ENCODE measurements around the gene PTMA. TPM values are rescaled to one million over a fixed set of nuclear protein-coding genes. Genes with fewer than 3 reads are reported as not detected.

The PTMA gene
- total and polyA plus RNA-seq, 2 of the 4 experiments (the other 2 are of a cell fraction) = 380 to 742 TPM

DNA sequence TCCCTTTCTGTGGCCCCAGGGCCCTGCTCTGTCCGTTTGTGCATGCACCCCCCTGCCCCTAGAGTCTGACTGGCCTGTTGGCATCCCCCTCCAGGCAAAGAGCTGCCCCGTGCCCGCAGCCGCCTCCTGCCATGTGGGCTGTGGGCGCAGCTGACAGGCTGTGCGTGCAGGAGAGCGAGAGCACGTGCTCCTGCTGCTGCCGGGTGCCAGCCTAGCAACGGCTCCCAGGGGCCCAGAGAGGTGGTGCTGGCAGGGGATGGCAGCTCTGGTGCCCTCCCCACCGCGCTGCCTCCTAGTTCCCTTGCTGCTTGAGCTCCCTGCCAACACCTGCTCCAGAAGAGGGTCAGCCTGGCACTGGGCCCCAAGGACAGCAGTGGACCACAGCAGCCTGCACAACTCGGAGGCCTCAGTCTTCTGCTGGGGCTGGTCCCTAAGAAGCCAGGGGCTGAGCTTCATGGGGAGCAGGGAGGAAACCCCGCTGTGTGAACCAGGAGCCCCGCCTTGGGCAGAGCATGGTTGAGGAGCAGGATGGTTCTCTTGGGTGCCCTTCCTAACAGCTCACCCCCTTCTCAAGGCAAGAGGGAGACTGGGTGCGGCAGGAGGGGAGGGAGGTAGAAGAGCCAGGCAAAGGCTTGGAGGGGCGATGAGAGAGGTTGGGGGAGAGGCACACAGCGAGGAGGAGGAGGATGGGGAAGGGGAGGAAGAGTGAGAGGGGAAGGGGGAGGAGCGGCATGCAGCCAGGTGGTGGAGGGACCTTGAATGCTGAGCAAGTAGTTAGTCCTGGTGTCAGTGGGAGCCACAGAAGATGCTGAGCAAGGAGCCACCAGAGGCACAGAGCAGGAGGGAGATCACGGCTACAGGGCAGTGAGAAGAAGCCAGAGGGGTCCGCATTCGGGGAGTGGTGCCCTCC lies 23.8 kb upstream of the PTMA start:
- Histone ChIP-seq H4K5ac (ENCODE audit: low read depth, low read length) (no peak overlapping the region), H2BK5ac (ENCODE audit: low read depth, low read length, poor library complexity, severe bottlenecking) (no peak overlapping the region), H3K23ac (ENCODE audit: low read depth, low read length) (no peak overlapping the region), H4K8ac (ENCODE audit: low read depth in 2 of 2, low read length in 2 of 2) (no peak overlapping the region), H3K56ac (ENCODE audit: extremely low read depth, insufficient read depth, low read length) (no peak overlapping the region), H2BK120ac (ENCODE audit: low read depth, low read length) (no peak overlapping the region), H3K9me1 (ENCODE audit: insufficient read depth, low read length) (no peaks in the 10 kb centered on the region), H2BK20ac (ENCODE audit: low read depth, low read length) (no peak overlapping the region), H3K79me1 (ENCODE audit: low read depth in 1 of 2, low read length in 2 of 2) (peaks cover 2 to 16% of the 10 kb centered on the region in 2 experiments; a peak in 3 of 4 replicates), H3K9ac (ENCODE audit: low read depth, low read length) (no peak overlapping the region), H3K4me2 (ENCODE audit: low read depth, low read length) (no peak overlapping the region), H3K27me3 (ENCODE audit: control insufficient read depth, insufficient read depth, low read length) (no peaks in the 10 kb centered on the region), H3K36me3 (ENCODE audit: control insufficient read depth, insufficient read depth, low read length) (no peaks in the 10 kb centered on the region), H2AFZ (replicated peaks; ENCODE audit: low read length, poor library complexity) (no peak overlapping the region), H3K4ac (ENCODE audit: low read depth, low read length) (no peak overlapping the region), H3K9me3 (ENCODE audit: control insufficient read depth, insufficient read depth, low read length) (no peaks in the 10 kb centered on the region), H2AK5ac (ENCODE audit: low read depth, low read length) (no peak overlapping the region), H3K27ac (ENCODE audit: insufficient read depth, low read length) (no peak overlapping the region), H3K4me3 (ENCODE audit: insufficient read depth, low read depth, low read length) (no peak overlapping the region), H4K91ac (ENCODE audit: insufficient read depth, low read depth, low read length) (no peak overlapping the region), H2BK15ac (ENCODE audit: low read depth, low read length) (no peak overlapping the region), H3K14ac (replicated peaks; ENCODE audit: low read depth, low read length) (no peak overlapping the region), H4K20me1 (ENCODE audit: insufficient read depth, low read length) (no peaks in the 10 kb centered on the region), H3K4me1 (ENCODE audit: control insufficient read depth, insufficient read depth, low read length) (peaks cover 5% of the 10 kb centered on the region), H2AK9ac (replicated peaks; ENCODE audit: low read depth, low read length, poor library complexity) (no peak overlapping the region), H3K18ac (ENCODE audit: low read depth, low read length) (no peak overlapping the region)
- DNase-seq (no peak), ATAC-seq (ENCODE audit: low read depth) (no peak)
- intact Hi-C loops (cut with micrococcal nuclease) = no loop called here
- no TSS peak for BruUV-seq (replicated peaks)
- ChIA-PET POLR2A (ENCODE audit: unreplicated experiment) (no interaction called here), CTCF (interaction anchor here (1.3 to 1.4 kb wide), 2 partner anchors 9 to 30 kb away, joined by 3 to 9 read pairs; no protein-coding TSS in a partner anchor)
- in situ Hi-C loops (cut with MboI; ENCODE audit: low sequenced_read_pairs) = no loop called here
- dilution Hi-C loops (cut with HindIII; ENCODE audit: low sequenced_read_pairs, unreplicated experiment) = no loop called here
- 78% methylated on average over 9 of the region's 22 CpGs; no CpG with 5 or more reads in 1 of the 2 experiments for WGBS, 2 experiments (ENCODE audit: extremely low coverage in 2 of 2, insufficient read length in 1 of 2)
- TF ChIP-seq MAFK (IDR thresholded peaks at IDR 0.05; ENCODE audit: low read depth, low read length) = no peak
- no peak for TF ChIP-seq FOS (IDR thresholded peaks at IDR 0.05; ENCODE audit: low read depth, low read length)
- no peak for TF ChIP-seq MXI1 (IDR thresholded peaks at IDR 0.05; ENCODE audit: borderline replicate concordance, low read depth, low read length)
- no peak for TF ChIP-seq SMC3 (IDR thresholded peaks at IDR 0.05; ENCODE audit: low read depth, low read length)
- no peak for TF ChIP-seq POLR2A (IDR thresholded peaks at IDR 0.05; ENCODE audit: low read depth, low read length)
- TF ChIP-seq CEBPB (IDR thresholded peaks at IDR 0.05; ENCODE audit: low read depth, low read length) = no peak
- TF ChIP-seq, protein P1, sequence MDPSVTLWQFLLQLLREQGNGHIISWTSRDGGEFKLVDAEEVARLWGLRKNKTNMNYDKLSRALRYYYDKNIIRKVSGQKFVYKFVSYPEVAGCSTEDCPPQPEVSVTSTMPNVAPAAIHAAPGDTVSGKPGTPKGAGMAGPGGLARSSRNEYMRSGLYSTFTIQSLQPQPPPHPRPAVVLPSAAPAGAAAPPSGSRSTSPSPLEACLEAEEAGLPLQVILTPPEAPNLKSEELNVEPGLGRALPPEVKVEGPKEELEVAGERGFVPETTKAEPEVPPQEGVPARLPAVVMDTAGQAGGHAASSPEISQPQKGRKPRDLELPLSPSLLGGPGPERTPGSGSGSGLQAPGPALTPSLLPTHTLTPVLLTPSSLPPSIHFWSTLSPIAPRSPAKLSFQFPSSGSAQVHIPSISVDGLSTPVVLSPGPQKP (IDR thresholded peaks at IDR 0.05; ENCODE audit: borderline replicate concordance, low read depth, low read length) = no peak
- no peak for TF ChIP-seq RAD21 (IDR thresholded peaks at IDR 0.05; ENCODE audit: low read length)
- no peak for TF ChIP-seq RCOR1 (IDR thresholded peaks at IDR 0.05; ENCODE audit: insufficient replicate concordance, low read length)
- TF ChIP-seq RFX5 (IDR thresholded peaks at IDR 0.05; ENCODE audit: low read depth, low read length) = no peak

Measured in IMR-90 (cell line).